RPMI7951 (cell line): Measurements from ENCODE around the gene MBTPS2. TPM values are rescaled to one million over a fixed set of nuclear protein-coding genes. Genes with fewer than 3 reads are reported as not detected.

Experiments
- DNase-seq: peaks from one replicate; pipeline ENCODE4 v3.0.0-alpha.2; 2012; ENCODE audit warnings: low read depth
- total RNA-seq: library from RNA; depleted of rRNA; stranded (reverse); fragments of >200 nt; shearing (Covaris generic); gene quantifications from 2 replicates; pipeline ENCODE4 v1.2.3, GENCODE V29; 2014; rRNA removed

Gene MBTPS2
- total RNA-seq, 1 experiment from 2014 or later, result 9.9 TPM

- peak; percentile 17 for DNase-seq
These were observed 95.0 kb downstream of the MBTPS2 start for GRCh38 chrX:21934414-21934813.

Other genes with a start within 250 kb of the MBTPS2 start
- gene KLHL34, start 181.3 kb upstream of the MBTPS2 start, total RNA-seq, result not detected in 2 replicates
- not detected in 2 replicates for gene SMPX, start 81.5 kb upstream of the MBTPS2 start, total RNA-seq
- 1.4 and 1.8 TPM in 2 replicates for gene YY2, start 16.4 kb downstream of the MBTPS2 start, total RNA-seq
- gene SMS, start 101.1 kb downstream of the MBTPS2 start, total RNA-seq, result 225 and 246 TPM in 2 replicates
- 0.78 and 0.84 TPM in 2 replicates for gene PHEX, start 192.7 kb downstream of the MBTPS2 start, total RNA-seq